Memory B cell (primary cell): ENCODE data around the gene LPGAT1.
A peak's percentile ranks its signal among the peaks of the same experiment; 100 is the strongest.

Experiments used
- ATAC-seq: fragments of 150-1000 bp; cut with Tn5 transposase; 2 replicates; pipeline ENCODE4 v1.10.0; 2021; ENCODE audit warnings: low read depth, mild to moderate bottlenecking, moderate library complexity
- DNase-seq, 2 donors: peaks; one replicate each; pipeline ENCODE4 v3.0.0; 2022; ENCODE audit warnings: low spot score in 2 of 2
- H3K27ac Mint-ChIP-seq: one replicate; pipeline ENCODE4 v1.8.0; 2022; ENCODE audit warnings: mild to moderate bottlenecking, moderate library complexity, mixed read lengths
- H3K27me3 Mint-ChIP-seq: one replicate; pipeline ENCODE4 v1.8.0; 2022; ENCODE audit warnings: mixed read lengths
- H3K36me3 Mint-ChIP-seq: one replicate; pipeline ENCODE4 v1.8.0; 2022; ENCODE audit warnings: mild to moderate bottlenecking, mixed read lengths
- H3K4me1 Mint-ChIP-seq: one replicate; pipeline ENCODE4 v1.8.0; 2022; ENCODE audit warnings: mixed read lengths
- H3K4me3 Mint-ChIP-seq: one replicate; pipeline ENCODE4 v1.8.0; 2022; ENCODE audit warnings: mild to moderate bottlenecking, moderate library complexity, mixed read lengths
- H3K9me3 Mint-ChIP-seq: one replicate; pipeline ENCODE4 v1.8.0; 2022; ENCODE audit warnings: mixed read lengths

The LPGAT1 gene

DNA sequence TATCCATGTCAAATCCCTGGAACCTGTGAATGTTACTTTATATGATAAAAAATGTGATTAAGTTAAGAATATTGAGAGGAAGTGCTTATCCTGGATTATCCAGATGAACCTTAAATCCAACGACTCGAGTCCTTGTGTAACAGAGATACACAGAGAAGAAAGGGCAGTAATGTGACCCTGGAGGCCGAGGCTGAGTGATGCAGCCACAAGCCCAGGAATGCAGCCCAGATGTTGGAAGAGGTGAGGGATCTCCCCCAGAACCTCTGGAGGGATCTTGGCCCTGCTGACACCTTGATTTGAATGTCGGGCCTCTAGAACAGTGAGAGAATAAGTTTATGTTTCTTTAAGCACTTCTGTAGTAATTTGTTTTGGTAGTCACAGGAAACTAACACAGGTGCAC, 18.0 kb downstream of the LPGAT1 start:
- Mint-ChIP-seq H3K27ac (no peak overlapping the region), H3K9me3 (peaks cover 4% of the 10 kb centered on the region), H3K36me3 (peaks cover 27% of the 10 kb centered on the region), H3K4me3 (no peak overlapping the region), H3K4me1 (peaks cover 4% of the 10 kb centered on the region), H3K27me3 (no peaks in the 10 kb centered on the region)
- DNase-seq (no peak), ATAC-seq (no peak)

DNA sequence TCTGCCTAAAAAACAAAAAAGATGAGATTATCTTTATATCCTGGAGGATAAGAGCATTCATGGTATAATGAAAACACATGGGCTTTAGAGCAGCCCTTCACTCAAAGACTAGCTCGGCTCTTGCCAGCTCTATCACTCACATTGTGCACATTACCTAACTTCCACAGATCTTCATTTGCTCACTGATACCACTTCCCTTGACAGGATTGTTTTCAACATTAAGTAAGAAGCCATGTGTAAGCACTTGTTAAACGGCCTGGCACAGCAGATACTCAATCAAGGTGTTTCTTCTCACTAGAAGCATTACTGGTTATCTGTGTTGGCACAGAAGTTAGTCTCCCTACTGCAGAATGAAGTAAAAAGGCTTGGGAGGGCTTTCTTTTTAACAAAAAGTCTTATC, 18.7 kb downstream of the LPGAT1 start:
- no peak overlapping the region for H3K4me3 Mint-ChIP-seq
- no peaks in the 10 kb centered on the region for H3K27me3 Mint-ChIP-seq
- H3K36me3 Mint-ChIP-seq: peaks cover 31% of the 10 kb centered on the region
- no peak for ATAC-seq
- H3K4me1 Mint-ChIP-seq: peaks cover 4% of the 10 kb centered on the region
- H3K27ac Mint-ChIP-seq: no peak overlapping the region
- H3K9me3 Mint-ChIP-seq: peaks cover 4% of the 10 kb centered on the region
- DNase-seq: no peak

DNA sequence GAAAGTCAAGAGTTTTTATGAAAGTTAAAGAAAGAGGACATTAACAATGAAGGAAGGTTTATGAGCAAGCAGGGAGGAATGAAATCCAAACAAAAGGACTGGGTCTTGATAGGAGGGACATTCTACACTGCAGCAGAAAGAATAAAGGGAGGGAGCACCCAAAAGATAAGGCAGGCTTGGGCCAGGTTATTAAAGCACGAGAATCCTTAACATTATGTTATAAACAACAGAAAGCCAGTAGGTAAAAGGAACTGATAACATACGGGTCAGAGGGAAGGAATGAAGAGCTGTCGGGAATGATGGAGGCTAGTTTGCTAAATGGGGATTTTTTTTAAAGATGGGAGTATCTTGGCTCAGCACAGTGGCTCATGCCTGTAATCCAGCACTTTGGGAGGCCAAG, 19.4 kb downstream of the LPGAT1 start:
- Mint-ChIP-seq H3K4me3 (no peak overlapping the region), H3K36me3 (peaks cover 34% of the 10 kb centered on the region), H3K27me3 (no peaks in the 10 kb centered on the region), H3K27ac (peak overlapping the region; percentile 65), H3K9me3 (peaks cover 4% of the 10 kb centered on the region), H3K4me1 (peaks cover 4% of the 10 kb centered on the region)
- no peak for ATAC-seq
- DNase-seq: no peak

DNA sequence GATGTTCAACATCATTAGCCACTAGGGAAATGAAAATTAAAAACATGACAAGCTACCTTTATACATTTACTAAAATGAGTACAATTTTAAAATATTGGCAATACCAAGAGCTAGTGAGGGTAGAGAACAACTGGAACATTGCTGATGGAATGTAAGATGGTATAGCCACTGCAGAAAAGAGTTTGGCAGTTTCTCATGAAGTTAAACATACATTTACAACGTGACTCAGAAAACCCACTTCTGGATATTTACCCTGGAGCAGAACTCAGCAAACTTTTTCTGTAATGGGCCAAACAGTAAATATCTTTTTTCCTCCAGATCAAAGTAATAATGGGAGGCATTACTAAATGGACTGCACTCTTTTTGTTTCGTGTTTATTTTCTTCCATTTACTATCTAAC, 22.1 kb downstream of the LPGAT1 start:
- Mint-ChIP-seq H3K4me1 (peaks cover 4% of the 10 kb centered on the region), H3K36me3 (peaks cover 43% of the 10 kb centered on the region), H3K27ac (no peak overlapping the region), H3K4me3 (no peak overlapping the region), H3K9me3 (peaks cover 4% of the 10 kb centered on the region), H3K27me3 (no peaks in the 10 kb centered on the region)
- no peak for ATAC-seq
- DNase-seq: no peak

DNA sequence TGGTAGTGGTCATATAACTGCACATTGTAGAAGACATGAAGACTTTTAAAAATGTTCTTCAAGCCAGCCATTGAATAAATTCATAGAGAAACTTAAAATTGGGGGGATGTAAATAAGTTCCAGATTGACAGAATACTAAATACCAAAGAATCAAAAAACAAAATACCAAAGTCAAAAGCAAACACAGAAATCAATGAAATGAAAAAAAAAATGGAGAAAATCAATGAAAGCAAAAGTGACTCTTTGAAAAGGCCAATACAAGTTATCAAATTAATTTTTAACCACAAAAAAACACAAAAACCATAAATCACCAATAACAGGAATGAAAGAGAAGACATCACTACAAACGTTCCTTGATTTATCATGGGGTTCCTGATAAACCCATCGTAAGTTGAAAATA, 25.6 kb downstream of the LPGAT1 start:
- peaks cover 6% of the 10 kb centered on the region for H3K9me3 Mint-ChIP-seq
- no peak overlapping the region for H3K4me3 Mint-ChIP-seq
- ATAC-seq (no peak), DNase-seq (no peak)
- H3K27ac Mint-ChIP-seq: no peak overlapping the region
- no peaks in the 10 kb centered on the region for H3K27me3 Mint-ChIP-seq
- peaks cover 11% of the 10 kb centered on the region for H3K4me1 Mint-ChIP-seq
- peaks cover 52% of the 10 kb centered on the region for H3K36me3 Mint-ChIP-seq

DNA sequence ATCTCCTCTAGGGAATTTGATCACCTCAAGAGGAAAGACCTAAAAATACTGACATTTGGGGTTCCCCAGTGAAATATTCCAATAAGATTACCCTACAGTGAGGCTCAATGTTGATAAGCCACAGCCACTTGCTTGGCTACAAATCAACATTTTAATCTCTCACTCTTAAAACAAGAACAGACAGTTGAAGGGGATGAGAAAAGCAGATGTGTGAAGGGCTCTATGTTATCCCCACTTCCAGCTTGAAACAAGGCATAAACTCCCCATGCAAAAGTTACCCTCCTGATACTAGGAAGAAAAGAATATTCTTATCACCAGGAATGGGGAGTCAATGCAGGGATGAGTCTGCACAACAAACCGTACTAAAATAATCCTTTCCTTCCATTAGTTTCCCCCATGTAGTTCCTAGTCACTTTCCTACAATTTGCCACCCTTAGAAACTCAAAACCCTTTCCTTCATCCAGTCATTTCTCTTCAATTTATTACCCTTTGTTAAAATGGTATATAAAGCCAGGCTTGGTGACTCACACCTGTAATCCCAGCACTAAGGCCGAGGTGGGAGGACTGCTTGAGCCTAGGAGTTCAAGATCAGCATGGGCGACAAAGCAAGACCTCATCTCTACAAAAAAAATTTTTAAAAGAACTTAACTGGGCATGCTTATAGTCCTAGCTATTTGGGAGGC, 29.5 kb downstream of the LPGAT1 start:
- ATAC-seq: no peak
- H3K27me3 Mint-ChIP-seq: no peaks in the 10 kb centered on the region
- H3K36me3 Mint-ChIP-seq: peaks cover 42% of the 10 kb centered on the region
- no peak for DNase-seq
- H3K4me1 Mint-ChIP-seq: peaks cover 20% of the 10 kb centered on the region
- H3K27ac Mint-ChIP-seq: no peak overlapping the region
- peaks cover 4% of the 10 kb centered on the region for H3K9me3 Mint-ChIP-seq
- H3K4me3 Mint-ChIP-seq: no peak overlapping the region

DNA sequence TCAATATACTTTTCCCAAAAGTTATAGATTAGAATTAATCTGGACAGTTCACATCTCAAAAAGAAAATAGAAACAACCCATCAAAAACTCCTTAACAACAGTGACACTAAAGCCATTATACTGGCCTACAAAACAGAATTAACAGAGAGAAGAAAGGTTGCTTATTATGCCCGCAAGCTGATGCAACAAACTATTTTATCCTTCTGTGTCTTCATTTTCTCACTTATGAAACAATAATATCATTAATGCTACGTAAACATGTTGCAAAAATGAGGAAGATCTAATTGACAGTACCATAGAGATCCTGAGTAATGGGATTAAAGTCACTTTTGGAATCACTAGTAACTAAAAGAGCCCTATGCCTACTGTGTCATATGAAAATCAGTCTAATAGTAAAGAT, 32.6 kb downstream of the LPGAT1 start:
- Mint-ChIP-seq H3K27ac (no peak overlapping the region), H3K36me3 (peaks cover 36% of the 10 kb centered on the region), H3K9me3 (peaks cover 1% of the 10 kb centered on the region), H3K4me1 (peaks cover 17% of the 10 kb centered on the region), H3K27me3 (no peaks in the 10 kb centered on the region), H3K4me3 (no peak overlapping the region)
- DNase-seq (no peak), ATAC-seq (no peak)

DNA sequence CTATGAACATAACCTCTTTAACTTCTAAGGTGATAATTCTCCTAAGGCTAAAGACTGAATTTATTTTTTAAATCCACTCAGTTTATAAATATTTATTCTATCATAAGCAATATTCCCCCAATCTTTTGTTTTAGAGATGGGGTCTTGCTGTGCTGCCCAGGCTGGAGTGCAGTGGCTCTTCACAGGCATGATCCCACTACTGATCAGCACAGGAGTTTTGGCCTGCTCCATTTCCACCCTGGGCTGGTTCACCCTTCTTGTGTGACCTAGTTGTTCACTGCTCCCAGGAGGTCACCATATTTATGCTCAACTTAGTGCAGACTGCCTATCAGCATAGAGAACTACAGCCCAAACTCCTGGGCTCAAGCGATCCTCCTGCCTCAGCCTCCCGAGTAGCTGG, 38.6 kb downstream of the LPGAT1 start:
- peaks cover 2% of the 10 kb centered on the region for H3K4me1 Mint-ChIP-seq
- H3K27ac Mint-ChIP-seq: no peak overlapping the region
- H3K36me3 Mint-ChIP-seq: peaks cover 20% of the 10 kb centered on the region
- ATAC-seq: no peak
- H3K9me3 Mint-ChIP-seq: no peaks in the 10 kb centered on the region
- H3K27me3 Mint-ChIP-seq: no peaks in the 10 kb centered on the region
- no peak for DNase-seq
- H3K4me3 Mint-ChIP-seq: no peak overlapping the region

DNA sequence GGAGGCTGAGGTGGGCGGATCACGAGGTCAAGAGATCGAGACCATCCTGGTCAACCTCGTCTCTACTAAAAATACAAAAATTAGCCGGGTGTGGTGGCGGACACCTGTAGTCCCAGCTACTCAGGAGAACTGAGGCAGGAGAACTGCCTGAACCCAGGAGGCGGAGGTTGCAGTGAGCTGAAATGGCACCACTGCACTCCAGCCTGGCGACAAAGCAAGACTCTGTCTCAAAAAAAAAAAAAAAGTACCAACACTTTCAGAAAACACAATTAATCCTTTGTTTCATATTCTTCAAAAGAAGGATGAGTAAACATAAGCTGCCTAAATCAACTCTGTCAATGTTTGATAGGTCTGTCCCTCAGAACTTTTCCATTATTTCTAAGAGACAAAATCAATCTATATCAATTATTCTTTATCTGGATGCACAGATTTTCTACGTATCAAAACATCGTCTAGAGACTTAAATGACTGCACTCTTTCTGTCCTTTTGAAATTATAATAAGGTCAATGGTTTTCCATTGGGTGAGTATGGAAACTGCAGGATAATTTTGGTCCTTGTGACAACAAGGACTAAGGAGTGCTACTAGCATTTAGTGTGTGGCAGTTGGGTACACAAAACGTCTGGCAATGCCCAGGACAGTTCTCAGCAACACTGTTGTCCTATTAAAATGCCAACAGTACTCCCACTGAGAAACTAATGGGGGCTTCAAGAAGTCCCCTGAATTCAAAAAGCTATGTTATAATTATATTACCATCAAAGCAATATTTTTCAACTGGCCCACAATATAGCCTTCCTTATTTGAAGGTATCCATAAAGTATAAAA, 40.7 kb downstream of the LPGAT1 start:
- Mint-ChIP-seq H3K27me3 (no peaks in the 10 kb centered on the region), H3K4me3 (no peak overlapping the region), H3K36me3 (peaks cover 25% of the 10 kb centered on the region), H3K4me1 (peaks cover 2% of the 10 kb centered on the region), H3K9me3 (no peaks in the 10 kb centered on the region), H3K27ac (no peak overlapping the region)
- ATAC-seq (no peak), DNase-seq (no peak)

DNA sequence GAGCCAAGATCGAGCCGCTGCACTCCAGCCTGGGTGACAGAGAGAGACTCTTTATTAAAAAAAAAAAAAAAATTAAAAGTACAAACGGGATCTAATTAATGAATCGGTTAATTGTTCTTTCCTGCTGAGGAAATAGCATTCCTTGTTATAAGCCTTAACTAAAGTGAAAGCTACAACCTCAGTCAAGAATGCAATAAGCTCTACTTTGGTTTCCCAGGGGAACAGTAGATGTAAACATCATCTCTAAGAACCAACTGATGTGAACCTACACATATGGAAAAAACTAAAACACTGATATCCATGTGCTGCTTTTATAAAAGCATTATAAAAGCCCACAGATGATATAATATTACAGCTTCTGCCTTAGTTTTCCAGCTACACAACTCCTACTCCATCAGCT, 41.9 kb downstream of the LPGAT1 start:
- Mint-ChIP-seq H3K36me3 (peaks cover 27% of the 10 kb centered on the region), H3K4me1 (peaks cover 5% of the 10 kb centered on the region), H3K27ac (no peak overlapping the region), H3K9me3 (no peaks in the 10 kb centered on the region), H3K27me3 (no peaks in the 10 kb centered on the region), H3K4me3 (no peak overlapping the region)
- DNase-seq (no peak), ATAC-seq (no peak)

DNA sequence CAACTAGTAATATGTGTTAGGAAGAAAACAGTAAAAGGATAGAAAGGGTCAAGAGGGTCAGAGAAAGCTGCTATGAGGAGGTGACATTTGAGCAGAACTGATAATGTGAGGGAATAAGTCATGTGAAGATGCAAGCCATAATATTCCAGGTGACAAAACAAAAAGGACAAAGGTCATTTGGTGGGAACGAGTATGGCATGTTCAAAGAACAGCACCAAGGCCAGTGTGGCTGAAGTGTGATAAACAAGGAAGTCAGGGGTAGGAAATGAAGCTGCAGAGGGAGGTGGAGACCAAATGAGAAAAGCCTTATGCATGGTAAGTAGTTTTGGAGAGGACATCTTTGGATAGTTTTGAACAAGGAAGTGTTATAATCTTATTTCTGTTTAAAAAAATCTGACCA, 46.7 kb downstream of the LPGAT1 start:
- peak overlapping the region; percentile 58 for H3K27ac Mint-ChIP-seq
- no peaks in the 10 kb centered on the region for H3K9me3 Mint-ChIP-seq
- no peak for DNase-seq

DNA sequence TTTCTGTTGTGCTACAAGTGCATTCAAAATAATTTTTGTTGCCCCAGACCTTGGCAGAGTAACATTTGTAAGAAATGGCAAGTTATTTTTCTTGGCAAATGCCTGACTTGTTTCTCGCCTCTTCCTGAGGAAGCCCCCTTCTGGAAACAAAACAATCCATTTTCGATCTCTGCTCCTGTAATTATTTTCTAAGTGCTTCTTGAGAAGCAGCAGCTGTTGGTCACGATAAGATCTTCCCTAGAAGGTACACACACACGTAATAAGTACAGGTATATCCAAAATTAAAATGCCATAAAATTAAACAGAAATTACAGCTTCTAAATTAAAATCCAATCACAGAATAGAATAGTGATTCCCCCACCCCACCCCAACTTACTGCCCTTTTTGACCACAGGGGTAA, 47.3 kb downstream of the LPGAT1 start:
- no peak overlapping the region for H3K4me3 Mint-ChIP-seq
- DNase-seq (no peak), ATAC-seq (no peak)
- no peaks in the 10 kb centered on the region for H3K27me3 Mint-ChIP-seq
- no peaks in the 10 kb centered on the region for H3K9me3 Mint-ChIP-seq
- H3K36me3 Mint-ChIP-seq: peaks cover 19% of the 10 kb centered on the region
- H3K4me1 Mint-ChIP-seq: peaks cover 4% of the 10 kb centered on the region
- H3K27ac Mint-ChIP-seq: peak overlapping the region; percentile 58

More for the DNA sequence above, 46.7 kb downstream of the LPGAT1 start:
- H3K4me1 Mint-ChIP-seq: peaks cover 4% of the 10 kb centered on the region
- H3K4me3 Mint-ChIP-seq: no peak overlapping the region
- H3K36me3 Mint-ChIP-seq: peaks cover 16% of the 10 kb centered on the region
- H3K27me3 Mint-ChIP-seq: no peaks in the 10 kb centered on the region
- ATAC-seq: no peak

DNA sequence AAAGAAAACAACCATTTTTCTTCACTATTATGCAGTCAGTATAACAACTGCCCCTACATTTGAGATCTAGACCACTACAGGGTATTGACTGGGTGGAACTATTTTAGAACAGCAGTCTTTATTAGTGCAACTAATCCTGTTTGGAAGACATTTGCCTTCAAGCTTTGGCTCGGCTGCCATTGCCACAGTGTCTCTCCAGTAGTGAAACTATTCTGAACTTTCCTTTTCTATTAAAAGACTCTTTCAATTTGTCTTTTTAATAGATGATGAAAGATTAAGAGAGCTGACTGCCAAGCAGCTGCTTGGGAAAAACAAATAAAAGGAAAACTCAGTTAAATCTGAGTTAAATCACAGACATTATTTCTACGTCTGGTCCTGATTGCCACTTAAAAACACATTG, 49.3 kb downstream of the LPGAT1 start:
- peaks cover 24% of the 10 kb centered on the region for H3K36me3 Mint-ChIP-seq
- no peaks in the 10 kb centered on the region for H3K9me3 Mint-ChIP-seq
- H3K27ac Mint-ChIP-seq: no peak overlapping the region
- no peak for ATAC-seq
- H3K27me3 Mint-ChIP-seq: no peaks in the 10 kb centered on the region
- H3K4me3 Mint-ChIP-seq: no peak overlapping the region
- no peak for DNase-seq
- H3K4me1 Mint-ChIP-seq: peaks cover 4% of the 10 kb centered on the region

DNA sequence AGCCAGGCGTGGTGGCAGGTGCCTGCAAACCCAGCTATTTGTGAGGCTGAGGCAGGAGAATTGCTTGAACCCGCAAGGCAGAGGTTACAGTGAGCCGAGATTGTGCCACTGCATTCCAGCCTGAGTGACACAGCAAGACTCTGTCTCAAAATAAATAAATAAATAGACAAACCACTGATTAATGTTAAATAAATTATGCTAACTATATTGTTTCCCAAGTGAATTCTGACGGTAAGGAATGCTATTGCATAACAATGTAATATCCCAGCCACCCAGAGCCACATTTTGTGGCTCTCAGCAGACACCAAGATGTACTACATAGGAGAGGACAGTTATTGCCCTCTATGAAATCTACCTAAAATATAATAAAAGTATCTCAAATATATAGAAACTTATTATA, 55.4 kb downstream of the LPGAT1 start:
- H3K4me1 Mint-ChIP-seq: no peaks in the 10 kb centered on the region
- no peak for ATAC-seq

DNA sequence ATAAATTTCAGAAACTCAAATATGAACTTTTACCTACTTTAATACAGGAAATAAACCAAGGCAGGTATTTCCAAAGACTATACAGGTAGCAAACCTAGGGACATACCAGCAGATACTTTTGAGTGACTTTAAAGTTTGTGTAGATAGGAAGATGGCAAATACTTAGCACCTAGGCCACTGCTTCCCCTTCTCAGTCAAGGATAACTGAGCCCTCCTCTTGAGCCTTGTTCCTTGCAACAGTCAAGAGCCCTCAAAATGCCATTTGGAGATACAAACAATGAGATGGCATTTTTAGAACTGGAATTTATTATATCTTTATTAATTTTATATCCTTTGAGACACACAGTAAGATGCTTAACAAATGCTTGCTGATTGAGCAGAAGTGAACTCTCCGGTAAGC, 65.9 kb downstream of the LPGAT1 start:
- Mint-ChIP-seq H3K27ac (no peak overlapping the region), H3K4me1 (peaks cover 2% of the 10 kb centered on the region), H3K36me3 (peaks cover 30% of the 10 kb centered on the region), H3K27me3 (no peaks in the 10 kb centered on the region), H3K4me3 (no peak overlapping the region), H3K9me3 (no peaks in the 10 kb centered on the region)
- no peak for DNase-seq
- ATAC-seq: no peak

More for the DNA sequence above, 55.4 kb downstream of the LPGAT1 start:
- Mint-ChIP-seq H3K4me3 (no peak overlapping the region), H3K27ac (no peak overlapping the region), H3K9me3 (no peaks in the 10 kb centered on the region), H3K27me3 (no peaks in the 10 kb centered on the region), H3K36me3 (peaks cover 15% of the 10 kb centered on the region)
- no peak for DNase-seq
